Choroid plexus epithelial cell (primary cell): ENCODE data around the gene SPINK1.

Source experiments
- DNase-seq: peaks from one replicate; pipeline ENCODE4 v3.0.0-alpha.2; 2010; ENCODE audit warnings: low read depth
- H3K4me3 ChIP-seq: 2 replicates; pipeline ENCODE4 v1.5.1; 2011; ENCODE audit warnings: low read depth, mild to moderate bottlenecking, control low read depth, low read length, moderate library complexity
- TF ChIP-seq, protein P1 (sequence below): conservative IDR thresholded peaks from 2 replicates; pipeline ENCODE4 v1.5.1; 2011; ENCODE audit warnings: low read depth, mild to moderate bottlenecking, control low read depth, inconsistent platforms, low read length, moderate library complexity

The SPINK1 gene

DNA sequence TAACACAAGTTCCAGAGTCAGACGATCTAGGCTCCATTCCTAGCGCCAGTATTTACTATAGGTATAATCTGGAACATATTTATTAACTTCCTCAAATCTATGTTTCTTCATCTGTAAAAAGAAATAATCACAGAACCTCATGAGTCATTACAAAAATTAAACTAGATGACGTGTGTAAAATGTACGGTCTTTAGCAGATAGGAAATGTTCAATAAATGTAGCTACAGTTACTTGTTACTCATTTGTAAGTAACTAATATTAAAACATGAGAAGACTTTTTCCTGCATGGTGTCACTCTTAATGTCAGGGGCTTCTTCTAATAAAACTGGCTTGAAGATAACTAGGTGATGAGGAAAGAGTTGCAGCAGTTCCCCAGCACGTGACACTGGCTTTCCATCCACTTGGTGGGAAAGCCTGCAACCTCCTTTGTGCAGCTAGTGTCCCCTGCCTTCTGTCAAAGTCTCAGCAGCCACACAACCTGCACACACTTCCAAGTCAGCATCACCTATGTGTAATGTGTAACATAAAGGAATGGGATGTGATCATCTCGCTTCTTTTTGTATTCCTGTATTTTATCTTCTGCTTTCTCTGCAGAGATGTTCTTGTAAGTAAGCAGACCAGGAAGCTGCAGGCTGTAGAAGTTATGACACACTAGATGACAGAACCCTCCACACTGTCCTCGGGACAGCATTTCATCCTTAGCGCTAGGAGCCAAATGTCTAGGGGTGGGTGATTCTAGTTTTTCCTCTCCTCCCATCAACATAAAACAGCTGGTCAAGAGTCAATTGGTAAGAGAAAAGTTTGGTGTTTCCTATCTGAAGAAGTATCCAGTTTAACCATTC, 47.1 kb downstream of the SPINK1 start:
- TF ChIP-seq, protein P1, sequence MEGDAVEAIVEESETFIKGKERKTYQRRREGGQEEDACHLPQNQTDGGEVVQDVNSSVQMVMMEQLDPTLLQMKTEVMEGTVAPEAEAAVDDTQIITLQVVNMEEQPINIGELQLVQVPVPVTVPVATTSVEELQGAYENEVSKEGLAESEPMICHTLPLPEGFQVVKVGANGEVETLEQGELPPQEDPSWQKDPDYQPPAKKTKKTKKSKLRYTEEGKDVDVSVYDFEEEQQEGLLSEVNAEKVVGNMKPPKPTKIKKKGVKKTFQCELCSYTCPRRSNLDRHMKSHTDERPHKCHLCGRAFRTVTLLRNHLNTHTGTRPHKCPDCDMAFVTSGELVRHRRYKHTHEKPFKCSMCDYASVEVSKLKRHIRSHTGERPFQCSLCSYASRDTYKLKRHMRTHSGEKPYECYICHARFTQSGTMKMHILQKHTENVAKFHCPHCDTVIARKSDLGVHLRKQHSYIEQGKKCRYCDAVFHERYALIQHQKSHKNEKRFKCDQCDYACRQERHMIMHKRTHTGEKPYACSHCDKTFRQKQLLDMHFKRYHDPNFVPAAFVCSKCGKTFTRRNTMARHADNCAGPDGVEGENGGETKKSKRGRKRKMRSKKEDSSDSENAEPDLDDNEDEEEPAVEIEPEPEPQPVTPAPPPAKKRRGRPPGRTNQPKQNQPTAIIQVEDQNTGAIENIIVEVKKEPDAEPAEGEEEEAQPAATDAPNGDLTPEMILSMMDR = no peak
- DNase-seq = no peak
- H3K4me3 ChIP-seq = no peak overlapping the region

- TF ChIP-seq, protein P1 = no peak
- DNase-seq = peak; percentile 94
- peak within 1 kb of the TSS; percentile 52 for H3K4me3 ChIP-seq
These were observed 49.1 kb downstream of the SPINK1 start, which contains the start of gene JAKMIP2 for GRCh38 chr5:147782110-147783028. TSS of gene JAKMIP2 (minus strand) at chr5:147782728. CDS start at chr5:147671806, 110,922 bp downstream.

DNA sequence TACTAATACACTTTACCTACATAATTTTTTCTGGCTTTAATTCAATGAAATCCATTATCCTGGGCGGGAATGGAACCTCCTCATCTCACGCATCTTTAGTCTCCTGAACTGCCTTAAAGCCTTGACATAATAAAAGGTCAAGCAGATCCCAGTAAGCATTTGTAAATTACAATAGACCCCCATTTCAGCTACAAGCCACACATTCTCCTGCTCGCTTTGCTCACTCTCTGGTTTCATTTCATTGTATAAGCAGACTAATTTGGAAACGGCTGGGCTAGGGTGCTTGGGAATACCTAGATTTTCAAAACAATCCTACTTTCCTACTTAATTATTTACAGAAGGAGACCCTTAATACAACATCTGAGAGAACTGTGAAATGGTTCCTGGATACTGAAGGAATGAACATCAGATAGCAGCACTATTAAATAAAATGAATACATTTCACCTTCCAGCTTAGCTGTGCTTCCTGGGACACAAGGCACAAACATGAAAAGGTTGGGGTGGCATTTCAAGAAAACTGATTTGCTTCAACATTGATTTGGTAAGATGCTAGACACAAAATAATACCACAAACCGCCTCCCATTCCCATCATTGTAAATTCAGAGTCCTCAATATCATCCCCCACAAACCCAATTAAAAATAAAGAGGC, 50.4 kb downstream of the SPINK1 start:
- TF ChIP-seq, protein P1 = no peak
- no peak for DNase-seq

GRCh38 chr5:147779694-147780093, 51.8 kb downstream of the SPINK1 start:
- TF ChIP-seq, protein P1 = no peak
- DNase-seq = no peak
- no peak overlapping the region for H3K4me3 ChIP-seq

More for the DNA sequence above, 50.4 kb downstream of the SPINK1 start:
- H3K4me3 ChIP-seq = no peak overlapping the region

GRCh38 chr5:147776989-147777388, 54.5 kb downstream of the SPINK1 start:
- TF ChIP-seq, protein P1 = no peak
- no peak for DNase-seq
- no peak overlapping the region for H3K4me3 ChIP-seq
